ENCODE measurements around the gene ASPM. TPM values are rescaled to one million over a fixed set of nuclear protein-coding genes. Genes with fewer than 3 reads are reported as not detected.
A peak's percentile ranks its signal among the peaks of the same experiment; 100 is the strongest.
"Not testable (repeated sequence)": the region's sequence is repeated elsewhere in the genome, so short reads cannot be mapped to it uniquely, and the experiment has no call there.

Gene ASPM
- total RNA-seq, 1 experiment from 2014 or later = 18.7 TPM

- Histone ChIP-seq H3K4me3 (no peak overlapping the region), H3K36me3 (no peaks in the 10 kb centered on the region), H3K9me3 (no peaks in the 10 kb centered on the region), H3K27me3 (no peaks in the 10 kb centered on the region)
- DNase-seq = no peak
These were observed 80.9 kb downstream of the ASPM start for GRCh38 chr1:197065559-197065958.

- Histone ChIP-seq H3K4me3 (no peak overlapping the region), H3K27me3 (no peaks in the 10 kb centered on the region), H3K9me3 (no peaks in the 10 kb centered on the region), H3K36me3 (no peaks in the 10 kb centered on the region)
- no peak for DNase-seq
These were observed 83.3 kb downstream of the ASPM start for GRCh38 chr1:197063212-197063611.

GRCh38 chr1:197062692-197063091 lies 83.8 kb downstream of the ASPM start:
- no peaks in the 10 kb centered on the region for H3K27me3 ChIP-seq
- DNase-seq = no peak
- H3K36me3 ChIP-seq = no peaks in the 10 kb centered on the region
- H3K4me3 ChIP-seq = no peak overlapping the region
- no peaks in the 10 kb centered on the region for H3K9me3 ChIP-seq

GRCh38 chr1:197049100-197049499 lies 97.4 kb downstream of the ASPM start:
- no peak for DNase-seq
- Histone ChIP-seq H3K36me3 (no peaks in the 10 kb centered on the region), H3K27me3 (no peaks in the 10 kb centered on the region), H3K4me3 (no peak overlapping the region), H3K9me3 (no peaks in the 10 kb centered on the region)

GRCh38 chr1:197042676-197043341 lies 103.7 kb downstream of the ASPM start:
- Histone ChIP-seq H3K4me3 (no peak overlapping the region), H3K36me3 (no peaks in the 10 kb centered on the region), H3K27me3 (no peaks in the 10 kb centered on the region), H3K9me3 (no peaks in the 10 kb centered on the region)
- DNase-seq = no peak

- no peaks in the 10 kb centered on the region for H3K36me3 ChIP-seq
- peak overlapping the region; percentile 31 for H3K4me3 ChIP-seq
- H3K9me3 ChIP-seq = no peaks in the 10 kb centered on the region
- H3K27me3 ChIP-seq = no peaks in the 10 kb centered on the region
- DNase-seq = no peak
These were observed 104.7 kb downstream of the ASPM start for GRCh38 chr1:197041486-197042353.

- no peaks in the 10 kb centered on the region for H3K27me3 ChIP-seq
- no peaks in the 10 kb centered on the region for H3K36me3 ChIP-seq
- no peak overlapping the region for H3K4me3 ChIP-seq
- DNase-seq = no peak
- H3K9me3 ChIP-seq = no peaks in the 10 kb centered on the region
These were observed 109.6 kb downstream of the ASPM start for GRCh38 chr1:197036861-197037260.

- not testable (repeated sequence) for H3K36me3 ChIP-seq, H3K9me3 ChIP-seq, H3K4me3 ChIP-seq, H3K27me3 ChIP-seq
- DNase-seq = peak; percentile 78
These were observed 111.7 kb downstream of the ASPM start for GRCh38 chr1:197034631-197035339.

Other genes with a start within 250 kb of the ASPM start
- not detected in 2 replicates for gene CFHR2, start 202.9 kb downstream of the ASPM start, total RNA-seq (2014; rRNA removed; shearing (Covaris generic); ENCODE audit: low replicate concordance)
- not detected in 2 replicates for gene CFHR5, start 169.1 kb downstream of the ASPM start, total RNA-seq (2014; rRNA removed; shearing (Covaris generic); ENCODE audit: low replicate concordance)
- gene F13B, start 79.4 kb downstream of the ASPM start, total RNA-seq (2014; rRNA removed; shearing (Covaris generic); ENCODE audit: low replicate concordance) = 1.3 TPM in 1 of 2 replicates, not detected in the other
- 4.6 and 5.1 TPM in 2 replicates for gene ZBTB41, start 54.6 kb upstream of the ASPM start, total RNA-seq (2014; rRNA removed; shearing (Covaris generic); ENCODE audit: low replicate concordance)
- 0.36 TPM in 1 of 2 replicates, not detected in the other for gene CRB1, start 121.6 kb upstream of the ASPM start, total RNA-seq (2014; rRNA removed; shearing (Covaris generic); ENCODE audit: low replicate concordance)

All from MG63 (cell line).